HTERT RPE-1 (cell line): ENCODE results near the gene KRT84.

Experiments
- in situ Hi-C: fragments of 300-500 bp; cut with MboI; formaldehyde crosslinking; loops from 4 replicates; pipeline ENCODE4 v1.14.3; 2020; ENCODE audit warnings: low sequenced_read_pairs

Gene KRT84

DNA sequence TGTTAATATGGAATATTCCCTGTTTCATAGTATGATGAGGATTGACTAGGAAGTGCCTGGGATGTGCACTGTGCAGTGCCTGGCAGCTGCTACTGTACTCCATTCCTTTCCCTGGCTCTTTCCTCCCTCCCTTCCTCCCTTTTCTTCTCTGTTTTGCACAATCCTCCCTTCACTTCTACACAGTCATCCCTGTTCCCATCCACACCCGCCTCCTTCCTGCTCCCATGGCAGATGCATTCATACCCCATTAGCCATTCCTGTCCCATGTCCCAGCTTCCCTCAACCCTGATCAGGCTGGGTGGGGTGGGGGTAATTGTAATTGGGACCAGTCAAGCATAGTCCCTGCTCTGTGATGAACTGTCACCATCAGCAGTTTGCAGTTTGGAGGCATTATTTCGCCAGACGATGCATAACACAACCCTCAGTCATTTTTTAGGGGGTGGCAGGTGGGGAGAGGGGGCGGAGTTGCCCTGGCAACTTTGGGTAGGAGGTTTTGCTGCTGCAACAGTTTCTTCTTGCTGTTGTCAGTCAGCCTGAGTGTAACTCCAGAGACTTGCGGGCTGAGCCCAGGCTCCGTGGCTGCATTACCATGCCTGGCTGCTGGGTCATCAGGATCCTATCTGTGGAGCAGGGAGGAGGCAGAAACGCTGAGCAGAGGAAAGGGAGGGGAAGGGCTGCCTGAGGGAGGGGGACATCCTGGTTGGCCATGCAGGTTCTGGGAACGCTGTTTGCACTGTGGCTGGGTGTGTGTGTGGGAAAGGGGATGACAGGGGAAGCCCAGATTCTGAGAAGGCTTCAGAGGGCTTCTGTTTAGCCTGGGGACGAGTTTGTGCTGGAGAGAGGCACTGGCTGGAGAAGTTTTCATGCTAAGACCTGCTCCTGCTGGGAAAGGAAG lies 4.1 kb upstream of the KRT84 start:
- in situ Hi-C loops = no loop called here

GRCh38 chr12:52387859-52388258 lies 2.4 kb upstream of the KRT84 start:
- in situ Hi-C loops = no loop called here

- in situ Hi-C loops = no loop called here
These were observed 2.1 kb downstream of the KRT84 start for GRCh38 chr12:52383331-52383730.

DNA sequence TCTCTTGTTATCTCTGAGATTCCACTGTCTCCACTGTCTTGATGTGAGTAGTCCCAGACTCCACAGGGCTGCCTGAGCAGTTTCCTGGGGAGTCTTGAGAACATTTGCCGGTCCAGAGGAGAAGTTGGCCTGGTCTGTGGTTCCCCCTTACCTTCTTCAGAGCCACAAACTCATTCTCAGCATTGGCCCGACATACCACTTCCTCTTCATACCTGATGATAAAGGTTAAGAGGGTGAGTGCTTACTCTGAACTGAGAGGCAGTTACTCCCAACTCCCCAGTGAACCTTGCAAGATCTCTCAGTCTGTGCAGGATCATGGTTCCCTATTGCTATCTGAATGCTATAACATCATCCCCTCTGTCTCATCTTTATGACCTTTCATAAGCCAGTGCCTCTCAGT lies 2.6 kb downstream of the KRT84 start:
- in situ Hi-C loops = no loop called here

DNA sequence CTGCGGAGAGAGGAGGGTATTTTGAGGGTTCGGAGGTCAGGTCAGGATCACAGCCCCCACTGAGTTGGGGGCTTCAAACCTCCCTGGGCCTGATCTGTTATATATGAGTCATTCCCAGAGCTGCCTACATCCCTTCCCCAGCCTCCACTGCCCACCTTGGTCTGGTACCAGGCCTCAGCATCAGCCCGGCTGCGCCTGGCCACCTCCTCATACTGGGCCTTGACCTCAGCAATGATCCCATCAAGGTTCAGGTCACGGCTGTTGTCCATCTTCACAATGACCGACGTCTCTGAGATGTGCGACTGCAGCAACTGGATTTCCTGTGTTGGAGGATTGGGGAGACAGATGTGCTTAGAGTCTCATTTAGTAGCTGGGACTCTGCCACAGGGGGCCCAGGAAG lies 4.2 kb downstream of the KRT84 start:
- in situ Hi-C loops = no loop called here

- in situ Hi-C loops = no loop called here
These were observed 5.2 kb downstream of the KRT84 start for GRCh38 chr12:52380271-52380694.

GRCh38 chr12:52379536-52379935 lies 5.9 kb downstream of the KRT84 start:
- in situ Hi-C loops = no loop called here

DNA sequence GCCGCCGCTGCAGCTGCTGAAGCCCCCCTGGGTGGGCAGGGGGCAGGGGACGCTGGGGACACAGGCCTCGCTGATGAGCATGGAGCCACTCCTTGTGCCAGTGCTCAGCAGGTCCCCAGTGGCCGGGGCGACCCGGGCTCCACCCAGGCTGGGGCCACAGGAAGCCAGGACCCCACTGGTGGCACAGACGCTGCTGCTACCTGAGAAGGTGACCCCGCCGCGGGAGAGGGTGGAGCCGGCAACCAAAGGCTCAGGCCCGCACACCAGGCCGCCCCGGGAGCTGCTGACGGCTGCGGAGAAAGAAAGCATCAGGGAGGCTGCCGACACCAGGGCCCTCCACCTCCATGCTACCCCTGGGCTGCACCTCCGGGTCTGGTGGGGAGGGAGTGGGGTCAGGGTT lies 7.4 kb downstream of the KRT84 start:
- in situ Hi-C loops = no loop called here

DNA sequence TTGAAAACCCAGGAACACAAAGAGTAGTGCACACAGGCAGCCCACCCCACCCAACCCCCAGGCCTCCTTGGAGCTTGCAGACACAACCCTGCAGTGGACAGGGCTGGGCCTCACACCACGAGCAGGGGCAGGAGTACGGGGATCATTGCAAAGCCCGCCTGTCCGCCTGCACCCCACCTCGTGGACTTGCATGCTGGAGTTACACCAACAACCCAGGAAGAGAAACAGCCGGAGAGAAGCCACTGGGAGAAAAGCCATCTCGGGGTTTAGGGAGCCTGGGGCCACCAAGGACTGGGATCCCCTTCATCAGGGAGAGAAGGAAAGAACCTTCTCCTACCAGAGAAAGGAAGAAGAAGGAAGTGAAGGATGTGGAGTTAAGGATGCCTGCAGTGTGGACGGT lies 8.2 kb downstream of the KRT84 start:
- in situ Hi-C loops = no loop called here

DNA sequence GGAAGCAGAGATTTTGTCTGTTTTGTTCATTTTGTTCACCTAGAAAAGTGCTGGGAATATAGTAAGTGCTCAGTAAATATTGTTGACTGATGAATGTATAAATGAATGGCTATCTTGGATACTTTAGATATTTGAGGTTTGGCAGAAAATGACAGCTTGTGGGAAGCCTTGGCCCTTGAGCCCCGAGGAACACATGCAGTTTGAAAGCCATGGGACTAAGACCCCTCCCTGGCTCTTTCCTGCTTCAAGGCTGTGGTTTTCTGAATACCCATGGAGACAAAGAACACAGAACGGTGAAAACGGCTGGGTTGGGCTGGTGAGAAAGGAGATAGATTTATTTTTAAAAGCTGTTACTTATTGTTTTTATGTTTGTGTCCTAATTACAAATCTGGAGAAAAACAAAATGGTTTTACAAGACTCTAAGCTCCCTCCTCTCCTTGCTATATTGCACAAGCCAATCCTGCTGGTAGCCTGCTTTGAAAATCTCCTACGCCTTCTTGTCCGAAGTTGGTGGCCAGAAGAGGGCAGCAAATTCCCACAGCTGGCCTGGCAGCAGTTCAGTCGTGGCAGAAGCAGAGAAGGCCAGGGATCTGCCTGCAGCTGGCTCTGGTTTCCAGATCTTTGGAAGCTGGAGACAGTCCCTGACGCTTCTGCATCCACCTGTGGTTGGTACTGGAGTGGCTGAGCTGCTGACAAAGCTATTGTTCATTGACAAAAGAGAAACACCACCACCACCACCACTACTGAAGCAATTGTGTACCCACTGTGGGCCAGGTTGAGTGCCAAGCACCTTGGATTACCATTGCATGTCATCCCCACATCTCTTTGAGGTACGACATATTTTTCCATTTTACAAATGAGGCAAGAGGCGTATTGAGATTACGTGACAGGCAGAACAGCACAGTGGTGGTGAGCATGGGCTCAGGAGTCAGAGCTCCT lies 13.0 kb downstream of the KRT84 start:
- in situ Hi-C loops = no loop called here

- in situ Hi-C loops = no loop called here
These were observed 13.7 kb downstream of the KRT84 start for GRCh38 chr12:52371716-52372115.

DNA sequence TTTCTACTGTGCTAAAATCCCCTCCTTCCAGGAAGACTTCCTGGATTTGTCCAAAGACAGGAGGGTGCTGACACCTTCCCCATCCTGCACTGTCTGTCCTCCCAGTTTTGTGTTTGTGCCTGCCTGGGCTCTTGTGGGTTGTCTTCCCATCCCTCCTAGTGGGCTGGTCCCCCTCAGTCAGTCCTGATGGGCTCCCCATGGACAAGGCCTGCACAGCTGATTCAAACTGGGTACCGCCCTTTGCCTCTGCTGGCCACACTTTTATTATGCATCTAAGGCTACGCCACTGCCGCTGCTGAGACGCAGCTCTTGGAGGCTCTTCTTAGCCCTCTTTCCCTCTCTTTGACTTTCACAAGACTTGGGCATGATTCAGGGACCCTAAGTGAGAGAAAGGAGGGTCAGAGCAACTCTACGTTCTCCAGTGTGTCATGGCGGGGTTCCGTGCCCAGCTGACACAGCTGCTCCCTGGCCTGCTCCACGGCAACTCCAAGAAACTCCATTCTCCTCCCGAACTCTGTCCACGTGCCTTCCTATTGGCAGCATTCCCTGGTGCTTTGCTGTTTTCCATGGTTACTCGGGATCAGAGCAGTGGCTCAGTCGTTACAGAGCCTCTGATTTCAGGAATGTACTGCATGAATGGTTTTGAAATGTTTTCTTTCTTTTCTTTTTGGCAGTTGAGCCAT lies 14.4 kb downstream of the KRT84 start:
- in situ Hi-C loops = no loop called here

GRCh38 chr12:52369809-52370208 lies 15.6 kb downstream of the KRT84 start:
- in situ Hi-C loops = no loop called here

DNA sequence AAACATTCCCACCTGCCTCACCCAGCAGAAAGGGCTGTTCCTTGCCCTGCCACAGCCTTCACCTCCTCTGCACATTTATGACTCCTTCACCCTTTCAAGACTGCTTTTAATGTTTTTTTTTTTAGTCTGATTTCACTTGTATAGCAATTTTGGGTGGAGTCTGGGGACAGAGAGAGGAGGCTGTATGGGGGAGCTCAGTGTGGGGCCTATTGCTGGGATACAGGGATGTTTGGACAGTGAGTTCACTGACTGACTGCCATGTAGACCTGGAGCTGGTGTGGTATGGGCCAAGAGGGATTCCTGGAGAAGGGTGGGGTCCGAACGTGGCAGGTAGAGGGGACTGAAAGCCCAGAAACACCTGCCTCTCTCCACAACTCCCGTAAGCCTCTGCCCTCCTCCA lies 16.2 kb downstream of the KRT84 start:
- in situ Hi-C loops = no loop called here

DNA sequence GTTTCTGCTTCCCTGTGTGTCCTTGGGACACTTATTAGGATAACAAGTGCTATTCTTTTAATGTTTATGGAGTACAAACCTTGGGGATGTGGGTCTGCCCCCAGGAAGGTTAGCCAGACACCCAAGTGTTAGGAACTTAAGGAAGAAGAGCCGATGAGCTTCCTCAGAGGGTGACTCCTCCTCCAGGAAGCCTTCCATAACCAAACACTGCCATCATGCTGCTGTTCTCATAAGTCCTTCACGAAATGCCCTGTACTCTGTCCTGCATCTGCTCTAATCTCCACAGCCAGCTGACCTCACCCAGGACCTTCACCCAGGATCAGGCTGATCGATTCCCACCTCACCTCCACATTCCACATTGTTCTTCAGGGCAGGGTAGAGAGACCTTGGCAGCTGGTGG lies 16.9 kb downstream of the KRT84 start:
- in situ Hi-C loops = no loop called here

DNA sequence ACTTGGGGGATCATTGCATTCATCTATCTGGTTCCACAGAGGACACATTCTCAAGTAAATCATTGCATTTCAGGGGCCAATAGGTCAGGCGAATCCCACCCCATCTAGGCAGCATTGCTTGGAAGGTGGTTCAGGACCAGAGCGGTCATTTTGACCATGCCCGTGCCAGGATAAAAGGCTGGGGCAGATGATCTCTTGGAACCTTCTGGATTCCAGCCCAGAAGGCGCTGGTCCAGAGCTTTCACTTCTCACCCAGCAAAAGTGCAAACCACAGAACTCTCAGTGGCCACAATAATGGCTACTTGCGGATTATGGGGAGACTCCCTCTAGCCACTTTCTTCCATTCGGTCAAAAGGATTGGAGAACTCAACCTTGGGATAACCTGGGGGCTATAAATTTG lies 17.6 kb downstream of the KRT84 start:
- in situ Hi-C loops = no loop called here

- in situ Hi-C loops = no loop called here
These were observed 18.5 kb downstream of the KRT84 start, which contains the start of gene KRT85 for GRCh38 chr12:52366738-52367485. KRT85 (minus strand) TSS chr12:52367481; CDS start chr12:52367405, 76 bp downstream.

GRCh38 chr12:52364901-52365489 lies 20.5 kb downstream of the KRT84 start:
- in situ Hi-C loops = no loop called here

DNA sequence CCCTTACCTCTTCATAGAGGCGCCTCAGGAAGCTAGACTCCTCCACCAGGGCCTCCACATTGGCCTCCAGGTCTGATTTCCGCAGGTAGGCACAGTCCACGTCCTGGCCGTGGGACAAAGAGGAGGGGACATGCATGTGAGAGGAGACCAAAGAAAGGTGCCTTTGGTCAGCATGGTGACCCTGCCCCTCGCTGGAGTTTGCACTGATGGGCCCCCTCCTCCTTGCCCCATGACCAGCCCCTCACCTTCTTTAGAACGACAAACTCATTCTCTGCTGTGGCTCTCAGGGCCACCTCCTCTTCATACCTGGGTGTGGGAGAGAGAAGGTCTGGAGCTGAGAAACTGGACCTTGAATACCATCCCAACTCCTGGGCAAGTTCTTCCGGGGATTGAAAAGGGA lies 21.4 kb downstream of the KRT84 start:
- in situ Hi-C loops = no loop called here

DNA sequence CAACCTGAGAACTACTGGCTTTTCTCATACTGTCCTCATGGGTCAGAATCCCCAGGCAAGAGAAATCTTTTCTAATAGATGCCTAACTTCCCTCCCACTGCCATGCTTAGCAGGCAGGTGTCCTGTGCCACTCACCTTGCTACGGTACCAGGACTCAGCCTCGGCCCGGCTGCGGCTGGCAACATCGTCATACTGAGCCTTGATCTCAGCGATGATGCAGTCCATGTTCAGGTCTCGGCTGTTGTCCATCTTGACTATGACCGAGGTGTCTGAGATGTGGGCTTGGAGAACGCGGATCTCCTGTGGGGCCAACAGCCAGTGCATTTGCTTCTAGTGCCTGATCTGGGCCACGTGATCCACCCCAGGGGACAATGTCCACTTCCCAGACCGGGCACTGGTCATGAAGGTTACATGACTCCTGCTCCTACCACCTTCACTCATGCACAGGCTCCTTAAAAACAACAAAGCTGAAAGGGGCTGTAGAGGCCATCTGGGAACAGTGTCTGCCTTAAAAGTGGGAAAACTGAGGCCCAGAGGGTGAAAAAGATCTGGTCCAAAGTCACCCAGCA lies 22.3 kb downstream of the KRT84 start:
- in situ Hi-C loops = no loop called here
